Measurements from ENCODE around the gene NRAP.

The NRAP gene

DNA sequence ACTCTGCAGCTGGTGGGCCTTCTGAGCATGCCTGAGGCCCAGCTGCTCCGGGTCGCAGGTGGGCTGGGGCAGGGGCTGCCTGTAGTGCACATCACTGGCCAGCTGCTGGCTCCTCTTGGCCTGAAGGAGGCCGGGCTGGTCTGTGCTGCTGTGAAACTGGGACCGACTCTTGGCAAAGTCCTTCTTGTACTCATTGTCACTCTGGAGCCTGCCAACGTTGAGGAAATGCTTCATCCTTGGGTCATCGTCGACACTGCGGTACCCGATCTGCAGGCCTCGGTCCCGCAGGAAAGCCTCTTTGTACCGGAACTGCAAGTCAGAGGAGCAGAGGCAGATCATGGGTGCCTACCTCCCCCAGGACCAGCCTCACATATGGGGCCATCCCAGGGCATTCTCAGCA, 73.3 kb downstream of the NRAP start:
- FAIRE-seq (no peak), DNase-seq (ENCODE audit: insufficient read length, low spot score) (no peak)
- TF ChIP-seq, protein P1, sequence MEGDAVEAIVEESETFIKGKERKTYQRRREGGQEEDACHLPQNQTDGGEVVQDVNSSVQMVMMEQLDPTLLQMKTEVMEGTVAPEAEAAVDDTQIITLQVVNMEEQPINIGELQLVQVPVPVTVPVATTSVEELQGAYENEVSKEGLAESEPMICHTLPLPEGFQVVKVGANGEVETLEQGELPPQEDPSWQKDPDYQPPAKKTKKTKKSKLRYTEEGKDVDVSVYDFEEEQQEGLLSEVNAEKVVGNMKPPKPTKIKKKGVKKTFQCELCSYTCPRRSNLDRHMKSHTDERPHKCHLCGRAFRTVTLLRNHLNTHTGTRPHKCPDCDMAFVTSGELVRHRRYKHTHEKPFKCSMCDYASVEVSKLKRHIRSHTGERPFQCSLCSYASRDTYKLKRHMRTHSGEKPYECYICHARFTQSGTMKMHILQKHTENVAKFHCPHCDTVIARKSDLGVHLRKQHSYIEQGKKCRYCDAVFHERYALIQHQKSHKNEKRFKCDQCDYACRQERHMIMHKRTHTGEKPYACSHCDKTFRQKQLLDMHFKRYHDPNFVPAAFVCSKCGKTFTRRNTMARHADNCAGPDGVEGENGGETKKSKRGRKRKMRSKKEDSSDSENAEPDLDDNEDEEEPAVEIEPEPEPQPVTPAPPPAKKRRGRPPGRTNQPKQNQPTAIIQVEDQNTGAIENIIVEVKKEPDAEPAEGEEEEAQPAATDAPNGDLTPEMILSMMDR (IDR thresholded peaks at IDR 0.05; ENCODE audit: insufficient read depth, missing control alignments), result no peak

GRCh38 chr10:113589201-113589770, 74.6 kb downstream of the NRAP start:
- no peak for DNase-seq (ENCODE audit: insufficient read length, low spot score)
- FAIRE-seq, result no peak
- TF ChIP-seq, protein P1 (IDR thresholded peaks at IDR 0.05; ENCODE audit: insufficient read depth, missing control alignments), result no peak

GRCh38 chr10:113585949-113586348, 77.9 kb downstream of the NRAP start:
- FAIRE-seq (no peak), DNase-seq (ENCODE audit: insufficient read length, low spot score) (no peak)
- TF ChIP-seq, protein P1 (IDR thresholded peaks at IDR 0.05; ENCODE audit: insufficient read depth, missing control alignments), result no peak

GRCh38 chr10:113583571-113583970, 80.3 kb downstream of the NRAP start:
- DNase-seq (ENCODE audit: insufficient read length, low spot score) (no peak), FAIRE-seq (no peak)
- TF ChIP-seq, protein P1 (IDR thresholded peaks at IDR 0.05; ENCODE audit: insufficient read depth, missing control alignments), result no peak

- TF ChIP-seq, protein P1 (IDR thresholded peaks at IDR 0.05; ENCODE audit: insufficient read depth, missing control alignments), result no peak
These were observed 82.7 kb downstream of the NRAP start for GRCh38 chr10:113581092-113581491.

GRCh38 chr10:113578773-113579172, 85.1 kb downstream of the NRAP start:
- TF ChIP-seq, protein P1 (IDR thresholded peaks at IDR 0.05; ENCODE audit: insufficient read depth, missing control alignments), result no peak
- DNase-seq (ENCODE audit: insufficient read length, low spot score), result no peak
- FAIRE-seq, result no peak

More at GRCh38 chr10:113581092-113581491, 82.7 kb downstream of the NRAP start:
- no peak for DNase-seq (ENCODE audit: insufficient read length, low spot score)
- no peak for FAIRE-seq

DNA sequence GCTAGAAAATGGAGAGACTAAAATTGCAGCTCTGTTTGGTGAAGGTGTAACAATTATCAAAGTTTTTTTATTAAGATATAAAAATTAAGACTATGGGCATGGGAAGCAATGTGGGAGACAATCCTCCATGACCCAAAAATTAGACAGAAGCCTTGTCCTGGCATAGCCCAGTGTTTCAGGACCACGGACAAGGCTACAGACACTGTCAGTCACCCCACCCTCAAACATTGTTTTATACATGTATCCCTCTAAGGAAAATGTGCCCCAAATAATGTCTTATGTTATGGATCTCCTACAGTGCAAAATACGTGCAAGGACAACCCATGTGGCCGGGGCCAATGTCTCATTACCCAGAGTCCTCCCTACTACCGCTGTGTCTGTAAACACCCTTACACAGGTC, 87.0 kb downstream of the NRAP start:
- TF ChIP-seq, protein P1 (IDR thresholded peaks at IDR 0.05; ENCODE audit: insufficient read depth, missing control alignments), result no peak
- FAIRE-seq (no peak), DNase-seq (ENCODE audit: insufficient read length, low spot score) (no peak)
